OCI-LY7 (cell line): Measurements from ENCODE around the gene GP1BB. TPM values are rescaled to one million over a fixed set of nuclear protein-coding genes. Genes with fewer than 3 reads are reported as not detected.

Experiments used
- BruUV-seq: library from RNA; stranded (reverse); fragments of 400-500 nt; replicated peaks from 2 replicates; lab custom pipeline; 2021; lab: Mats Ljungman, UMichigan
- CTCF ChIA-PET: fragments of 300-600 bp; sonication (Branson Sonifier 250); formaldehyde crosslinking; loops from one replicate; lab custom pipeline; 2022; ENCODE audit warnings: antibody characterized with exemption; ENCODE audit not compliant: unreplicated experiment; lab: Charles Lee
- POLR2A ChIA-PET: fragments of 300-600 bp; sonication (Branson Sonifier 250); formaldehyde crosslinking; loops from one replicate; lab custom pipeline; 2022; ENCODE audit warnings: antibody characterized with exemption; lab: Charles Lee
- DNase-seq: peaks from one replicate; pipeline ENCODE4 v3.0.0-alpha.2; 2015; ENCODE audit warnings: low spot score
- H2AFZ ChIP-seq: fragments of 200-600 bp; sonication (generic), shearing (Covaris generic); 2 replicates; pipeline ENCODE4 v1.6.1; 2014; ENCODE audit warnings: mild to moderate bottlenecking, antibody characterized with exemption, low read length, moderate library complexity
- H3K27ac ChIP-seq: fragments of 200-600 bp; sonication (generic); 2 replicates; pipeline ENCODE4 v1.5.1; 2014; ENCODE audit warnings: mixed run types, low read depth, mild to moderate bottlenecking, moderate library complexity, low read length, inconsistent platforms; ENCODE audit not compliant: poor library complexity, severe bottlenecking
- H3K36me3 ChIP-seq: fragments of 200-600 bp; sonication (generic); 2 replicates; pipeline ENCODE4 v1.6.1; 2014; ENCODE audit warnings: mild to moderate bottlenecking, antibody characterized with exemption, low read length, moderate library complexity, mixed read lengths; ENCODE audit not compliant: insufficient read depth
- H3K4me1 ChIP-seq: fragments of 200-600 bp; sonication (generic); 2 replicates; pipeline ENCODE4 v1.5.1; 2014; ENCODE audit warnings: mild to moderate bottlenecking, low read length; ENCODE audit not compliant: insufficient read depth, poor library complexity, severe bottlenecking
- H3K4me2 ChIP-seq: fragments of 200-600 bp; sonication (generic); 2 replicates; pipeline ENCODE4 v1.6.1; 2014; ENCODE audit warnings: mild to moderate bottlenecking, low read length
- H3K4me3 ChIP-seq: fragments of 200-600 bp; sonication (generic); 2 replicates; pipeline ENCODE4 v1.5.1; 2014; ENCODE audit warnings: mild to moderate bottlenecking, low read depth, low read length; ENCODE audit not compliant: poor library complexity, severe bottlenecking
- H3K79me2 ChIP-seq: fragments of 200-600 bp; sonication (generic); 2 replicates; pipeline ENCODE4 v1.6.1; 2016; ENCODE audit warnings: low read depth, mild to moderate bottlenecking, low read length, moderate library complexity, mixed read lengths; ENCODE audit not compliant: insufficient read depth
- H3K9me2 ChIP-seq: fragments of 200-600 bp; sonication (generic); 2 replicates; pipeline ENCODE4 v1.6.1; 2016; ENCODE audit warnings: mild to moderate bottlenecking, low read length, mixed read lengths; ENCODE audit not compliant: insufficient read depth
- H3K9me3 ChIP-seq: fragments of 200-600 bp; sonication (generic); 2 replicates; pipeline ENCODE4 v1.6.1; 2014; ENCODE audit warnings: mild to moderate bottlenecking, mixed run types, low read length, mixed read lengths
- H4K20me1 ChIP-seq: fragments of 200-600 bp; sonication (generic); 2 replicates; pipeline ENCODE4 v1.6.1; 2014; ENCODE audit warnings: mild to moderate bottlenecking, antibody characterized with exemption, low read length, moderate library complexity, mixed read lengths; ENCODE audit not compliant: insufficient read depth
- EZH2phosphoT487 ChIP-seq: fragments of 200-600 bp; sonication (generic); IDR thresholded peaks from 2 replicates; pipeline ENCODE4 v1.6.1; 2018; ENCODE audit warnings: low read depth, borderline replicate concordance, mild to moderate bottlenecking, mixed run types, antibody characterized with exemption, low read length, moderate library complexity, mixed read lengths
- intact Hi-C: fragments of 100-400 bp; cut with micrococcal nuclease; formaldehyde crosslinking; loops from one replicate; pipeline ENCODE4 v1.10.0; 2022; ENCODE audit not compliant: unreplicated experiment
- total RNA-seq, 2 experiments: library from RNA; depleted of rRNA in 1 of 2; stranded (reverse); fragments of >200 nt in 1 of 2; shearing (Covaris generic) in 1 of 2; gene quantifications; 2 replicates each; pipeline ENCODE4 v1.2.3, GENCODE V29; 2014 to 2022
- TF ChIP-seq, protein P1 (sequence below): fragments of 200-600 bp; sonication (generic); conservative IDR thresholded peaks from 2 replicates; pipeline ENCODE4 v1.5.1; 2014; ENCODE audit warnings: mild to moderate bottlenecking, antibody characterized with exemption, low read length, moderate library complexity, mixed read lengths

GP1BB gene
- total RNA-seq, 2 experiments from 2014 or later: not detected

DNA sequence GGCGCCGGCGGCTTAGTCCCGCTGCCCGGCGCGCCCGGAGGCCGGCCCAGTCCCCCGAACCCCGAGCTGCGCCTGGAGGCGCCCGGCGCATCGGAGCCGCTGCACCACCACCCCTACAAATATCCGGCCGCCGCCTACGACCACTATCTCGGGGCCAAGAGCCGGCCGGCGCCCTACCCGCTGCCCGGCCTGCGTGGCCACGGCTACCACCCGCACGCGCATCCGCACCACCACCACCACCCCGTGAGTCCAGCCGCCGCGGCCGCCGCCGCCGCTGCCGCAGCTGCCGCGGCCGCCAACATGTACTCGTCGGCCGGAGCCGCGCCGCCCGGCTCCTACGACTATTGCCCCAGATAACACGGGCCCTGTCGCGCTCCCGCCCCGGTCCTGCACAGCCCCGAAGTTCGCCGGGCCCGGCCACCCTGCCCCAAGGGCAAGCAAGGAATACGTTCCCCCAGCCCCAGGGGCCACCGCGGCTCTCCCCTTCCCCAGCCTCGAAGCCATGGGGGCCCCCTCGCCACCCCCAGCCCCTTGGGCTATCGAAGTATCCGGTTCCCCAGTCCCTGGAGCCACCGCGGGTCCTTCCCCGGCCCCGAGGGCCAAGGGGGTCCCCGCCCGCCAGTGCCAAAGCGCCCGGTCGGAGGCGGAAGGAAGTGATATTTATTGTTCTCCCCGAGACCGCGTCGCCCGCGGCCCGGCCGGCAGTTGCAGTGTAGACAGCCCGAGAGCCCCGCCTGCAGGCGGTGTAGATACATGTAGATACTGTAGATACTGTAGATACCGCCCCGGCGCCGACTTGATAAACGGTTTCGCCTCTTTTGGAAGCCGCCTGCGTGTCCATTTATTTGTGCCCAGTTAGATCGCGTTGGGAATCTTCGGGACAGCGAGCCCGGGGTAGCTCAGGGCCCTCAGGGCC lies 43.4 kb downstream of the GP1BB start:
- intact Hi-C loops: no loop called here

DNA sequence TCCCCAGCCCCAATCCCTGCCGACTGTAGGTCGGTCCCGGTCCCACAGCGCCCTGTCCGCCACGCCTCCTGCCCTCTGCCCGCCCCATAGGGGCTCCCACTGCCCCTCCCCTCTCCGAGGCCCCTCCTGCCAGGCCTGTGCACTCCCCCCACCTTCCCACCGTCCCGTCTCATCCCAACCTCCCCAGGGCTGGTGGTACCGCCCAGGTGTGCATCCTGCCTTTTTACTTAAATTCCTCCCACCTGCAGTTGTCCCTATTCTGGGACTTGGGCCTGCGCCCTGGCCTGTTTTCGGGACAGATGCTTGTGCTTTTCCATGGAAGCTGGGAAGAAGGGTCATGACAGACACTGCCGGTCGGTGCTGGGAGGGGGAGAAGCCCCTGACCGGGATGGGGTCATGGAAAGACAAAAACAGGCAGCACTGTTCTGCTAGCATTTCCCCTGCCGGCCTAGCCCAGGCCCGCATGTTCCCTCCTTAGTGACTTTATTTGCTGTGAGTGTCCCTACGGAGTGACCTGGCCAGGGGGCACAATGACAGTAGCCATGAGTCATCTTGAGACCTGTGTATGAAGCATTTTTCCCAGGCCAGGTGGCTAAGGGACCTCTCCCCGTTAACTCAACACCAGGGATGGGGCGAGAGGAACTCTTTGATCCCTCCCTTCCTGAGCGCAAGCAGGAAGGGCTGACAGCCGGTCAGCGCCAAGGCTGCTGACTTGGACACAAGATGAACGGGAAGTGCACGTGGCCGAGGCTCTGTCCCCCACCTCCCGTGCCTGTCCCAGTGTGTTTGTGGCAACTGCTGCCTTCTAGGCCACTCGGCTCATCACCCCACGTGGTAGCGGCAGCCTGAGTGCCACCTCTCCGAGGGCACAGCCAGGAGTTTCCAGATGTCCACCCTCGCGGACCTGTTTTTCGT lies 44.3 kb downstream of the GP1BB start:
- ChIA-PET POLR2A (no interaction called here), CTCF (no interaction called here)
- BruUV-seq: no TSS peak
- H3K79me2 ChIP-seq: no peaks in the 10 kb centered on the region
- no peak overlapping the region for H2AFZ ChIP-seq
- peaks cover 23% of the 10 kb centered on the region for H3K4me1 ChIP-seq
- no peak overlapping the region for H3K4me2 ChIP-seq
- DNase-seq: no peak
- H3K27ac ChIP-seq: no peak overlapping the region
- no peaks in the 10 kb centered on the region for H3K9me2 ChIP-seq
- no peaks in the 10 kb centered on the region for H4K20me1 ChIP-seq
- H3K9me3 ChIP-seq: no peaks in the 10 kb centered on the region
- H3K36me3 ChIP-seq: no peaks in the 10 kb centered on the region
- intact Hi-C loops: no loop called here
- TF ChIP-seq, protein P1, sequence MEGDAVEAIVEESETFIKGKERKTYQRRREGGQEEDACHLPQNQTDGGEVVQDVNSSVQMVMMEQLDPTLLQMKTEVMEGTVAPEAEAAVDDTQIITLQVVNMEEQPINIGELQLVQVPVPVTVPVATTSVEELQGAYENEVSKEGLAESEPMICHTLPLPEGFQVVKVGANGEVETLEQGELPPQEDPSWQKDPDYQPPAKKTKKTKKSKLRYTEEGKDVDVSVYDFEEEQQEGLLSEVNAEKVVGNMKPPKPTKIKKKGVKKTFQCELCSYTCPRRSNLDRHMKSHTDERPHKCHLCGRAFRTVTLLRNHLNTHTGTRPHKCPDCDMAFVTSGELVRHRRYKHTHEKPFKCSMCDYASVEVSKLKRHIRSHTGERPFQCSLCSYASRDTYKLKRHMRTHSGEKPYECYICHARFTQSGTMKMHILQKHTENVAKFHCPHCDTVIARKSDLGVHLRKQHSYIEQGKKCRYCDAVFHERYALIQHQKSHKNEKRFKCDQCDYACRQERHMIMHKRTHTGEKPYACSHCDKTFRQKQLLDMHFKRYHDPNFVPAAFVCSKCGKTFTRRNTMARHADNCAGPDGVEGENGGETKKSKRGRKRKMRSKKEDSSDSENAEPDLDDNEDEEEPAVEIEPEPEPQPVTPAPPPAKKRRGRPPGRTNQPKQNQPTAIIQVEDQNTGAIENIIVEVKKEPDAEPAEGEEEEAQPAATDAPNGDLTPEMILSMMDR: no peak
- no peak for TF ChIP-seq EZH2phosphoT487
- no peak overlapping the region for H3K4me3 ChIP-seq

More for the DNA sequence above, 43.4 kb downstream of the GP1BB start:
- peak; percentile 60 for DNase-seq
- ChIA-PET CTCF (no interaction called here), POLR2A (no interaction called here)
- Histone ChIP-seq H3K9me3 (no peaks in the 10 kb centered on the region), H2AFZ (no peak overlapping the region), H3K4me2 (peak overlapping the region; percentile 43; the same call in 1 of the 2 replicates), H4K20me1 (no peaks in the 10 kb centered on the region), H3K27ac (no peak overlapping the region), H3K79me2 (no peaks in the 10 kb centered on the region), H3K36me3 (no peaks in the 10 kb centered on the region), H3K4me1 (peaks cover 14% of the 10 kb centered on the region), H3K4me3 (no peak overlapping the region), H3K9me2 (no peaks in the 10 kb centered on the region)
- no TSS peak for BruUV-seq
- peak; percentile 28 for TF ChIP-seq EZH2phosphoT487
- TF ChIP-seq, protein P1: peak; percentile 71
